AG04450 (cell line): Measurements from ENCODE around the gene LDB2. TPM values are rescaled to one million over a fixed set of nuclear protein-coding genes. Genes with fewer than 3 reads are reported as not detected.

Experiments used
- CTCF ChIA-PET: fragments of 300-600, 350-600 bp; formaldehyde crosslinking; extraction: SDS; loops from one replicate; lab custom pipeline; 2022; ENCODE audit warnings: antibody characterized with exemption, inconsistent platforms; lab: Charles Lee
- POLR2A ChIA-PET: fragments of 350-600 bp; formaldehyde crosslinking; extraction: SDS; loops from one replicate; lab custom pipeline; 2021; ENCODE audit warnings: antibody characterized with exemption, inconsistent platforms; lab: Yijun Ruan, JAX
- DNase-seq: peaks from one replicate; pipeline ENCODE4 v3.0.0-alpha.2; 2011; ENCODE audit warnings: low read depth, low spot score
- H3K27ac ChIP-seq: one replicate; pipeline ENCODE4 v1.5.1; 2012; ENCODE audit warnings: low read depth, low read length, control low read depth
- H3K27me3 ChIP-seq: one replicate; pipeline ENCODE4 v1.6.0; 2012; ENCODE audit warnings: low read length; ENCODE audit not compliant: control insufficient read depth, insufficient read depth
- H3K4me3 ChIP-seq: 2 replicates; pipeline ENCODE4 v1.5.1; 2011; ENCODE audit warnings: mild to moderate bottlenecking, low read depth, low read length, control low read depth
- H3K9me3 ChIP-seq: 2 replicates; pipeline ENCODE4 v1.5.1; 2012; ENCODE audit warnings: low read length; ENCODE audit not compliant: control insufficient read depth, insufficient read depth
- CTCF ChIP-seq: IDR thresholded peaks from 2 replicates; pipeline ENCODE4 v1.5.1; 2011; ENCODE audit warnings: low read depth, low read length, control low read depth, inconsistent platforms
- polyA plus RNA-seq: library from polyadenylated mRNA; depleted of rRNA; stranded (reverse); fragments of >200 nt; gene quantifications from 2 replicates; pipeline ENCODE4 v1.2.3, GENCODE V29; 2011

LDB2 gene
- polyA plus RNA-seq, 1 experiment, result 180 TPM

- ChIA-PET POLR2A (no interaction called here), CTCF (interaction anchor here (1.3 kb wide), 1 partner anchor 610 kb away, joined by 3 read pairs; no protein-coding TSS in a partner anchor)
- Histone ChIP-seq H3K27ac (no peak overlapping the region), H3K27me3 (no peaks in the 10 kb centered on the region), H3K9me3 (no peaks in the 10 kb centered on the region), H3K4me3 (no peak overlapping the region)
- no peak for DNase-seq
- no peak for TF ChIP-seq CTCF
Observed at GRCh38 chr4:16714191-16714590, 184.3 kb downstream of the LDB2 start.

- Histone ChIP-seq H3K9me3 (no peaks in the 10 kb centered on the region), H3K27ac (no peak overlapping the region), H3K27me3 (no peaks in the 10 kb centered on the region), H3K4me3 (no peak overlapping the region)
- no peak for TF ChIP-seq CTCF
- DNase-seq, result no peak
- ChIA-PET POLR2A (no interaction called here), CTCF (interaction anchor here (1.3 kb wide), 1 partner anchor 610 kb away, joined by 3 read pairs; no protein-coding TSS in a partner anchor)
Observed at GRCh38 chr4:16713696-16714095, 184.7 kb downstream of the LDB2 start.

- Histone ChIP-seq H3K4me3 (no peak overlapping the region), H3K27ac (no peak overlapping the region), H3K27me3 (no peaks in the 10 kb centered on the region), H3K9me3 (no peaks in the 10 kb centered on the region)
- CTCF ChIA-PET, result interaction anchor here (0.6 to 1.3 kb wide), 2 partner anchors 180 to 611 kb away, joined by 3 to 4 read pairs; no protein-coding TSS in a partner anchor
- POLR2A ChIA-PET, result no interaction called here
- no peak for TF ChIP-seq CTCF
- no peak for DNase-seq
Observed at GRCh38 chr4:16713271-16713670, 185.2 kb downstream of the LDB2 start.

GRCh38 chr4:16710198-16710597 is 188.2 kb downstream of the LDB2 start:
- no peak for DNase-seq
- no peaks in the 10 kb centered on the region for H3K9me3 ChIP-seq
- POLR2A ChIA-PET, result no interaction called here
- CTCF ChIA-PET, result no interaction called here
- H3K27ac ChIP-seq, result no peak overlapping the region
- no peaks in the 10 kb centered on the region for H3K27me3 ChIP-seq
- H3K4me3 ChIP-seq, result no peak overlapping the region
- TF ChIP-seq CTCF, result no peak

GRCh38 chr4:16707874-16708273 is 190.6 kb downstream of the LDB2 start:
- ChIA-PET POLR2A (no interaction called here), CTCF (interaction anchor here (0.6 kb wide), 1 partner anchor 764 kb away, joined by 3 read pairs; no protein-coding TSS in a partner anchor)
- Histone ChIP-seq H3K27me3 (no peaks in the 10 kb centered on the region), H3K9me3 (no peaks in the 10 kb centered on the region), H3K4me3 (no peak overlapping the region), H3K27ac (no peak overlapping the region)
- TF ChIP-seq CTCF, result no peak
- DNase-seq, result no peak
